ENCODE results near the gene ADAMTSL2.

DNA sequence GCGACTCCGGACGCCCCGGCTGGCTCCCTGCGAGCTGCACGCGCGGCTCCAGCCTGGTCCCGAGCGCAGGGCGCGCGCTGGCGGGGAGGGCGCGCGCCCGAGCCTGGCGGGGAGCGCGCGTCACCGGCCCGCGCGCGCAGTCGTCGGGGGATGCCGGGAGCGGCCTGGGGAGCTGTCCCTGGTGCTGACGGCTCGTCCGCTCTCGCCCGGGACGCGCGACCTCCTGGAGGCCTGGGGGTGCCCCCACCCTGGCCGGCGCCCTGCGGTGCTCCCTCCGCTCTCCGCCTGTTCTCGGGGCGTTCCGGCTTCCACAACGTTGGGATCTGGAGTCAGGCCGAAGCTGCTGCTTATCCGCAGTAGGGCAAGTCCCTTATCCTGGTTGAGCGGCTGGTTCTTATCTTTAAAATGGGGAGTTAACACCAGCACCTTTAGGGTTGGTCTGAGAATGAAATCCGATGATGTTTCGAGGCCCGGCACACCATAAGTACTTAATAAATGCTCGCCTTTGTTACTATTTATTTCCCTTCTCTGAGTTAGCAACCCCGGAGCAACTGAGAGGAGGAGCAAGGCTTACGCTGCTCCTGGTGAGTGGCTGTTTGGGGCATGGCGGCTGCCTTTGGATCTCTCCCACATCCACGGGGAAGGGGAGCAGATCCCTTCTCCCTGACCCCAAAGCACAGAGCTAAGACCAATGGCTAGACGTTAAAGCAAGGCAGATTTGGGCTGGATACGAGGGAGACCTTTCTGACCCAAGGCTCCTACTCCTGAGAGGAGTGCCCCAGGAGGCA lies 75.0 kb downstream of the ADAMTSL2 start, which contains the start of gene FAM163B:
- TF ChIP-seq, protein P1, sequence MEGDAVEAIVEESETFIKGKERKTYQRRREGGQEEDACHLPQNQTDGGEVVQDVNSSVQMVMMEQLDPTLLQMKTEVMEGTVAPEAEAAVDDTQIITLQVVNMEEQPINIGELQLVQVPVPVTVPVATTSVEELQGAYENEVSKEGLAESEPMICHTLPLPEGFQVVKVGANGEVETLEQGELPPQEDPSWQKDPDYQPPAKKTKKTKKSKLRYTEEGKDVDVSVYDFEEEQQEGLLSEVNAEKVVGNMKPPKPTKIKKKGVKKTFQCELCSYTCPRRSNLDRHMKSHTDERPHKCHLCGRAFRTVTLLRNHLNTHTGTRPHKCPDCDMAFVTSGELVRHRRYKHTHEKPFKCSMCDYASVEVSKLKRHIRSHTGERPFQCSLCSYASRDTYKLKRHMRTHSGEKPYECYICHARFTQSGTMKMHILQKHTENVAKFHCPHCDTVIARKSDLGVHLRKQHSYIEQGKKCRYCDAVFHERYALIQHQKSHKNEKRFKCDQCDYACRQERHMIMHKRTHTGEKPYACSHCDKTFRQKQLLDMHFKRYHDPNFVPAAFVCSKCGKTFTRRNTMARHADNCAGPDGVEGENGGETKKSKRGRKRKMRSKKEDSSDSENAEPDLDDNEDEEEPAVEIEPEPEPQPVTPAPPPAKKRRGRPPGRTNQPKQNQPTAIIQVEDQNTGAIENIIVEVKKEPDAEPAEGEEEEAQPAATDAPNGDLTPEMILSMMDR (conservative IDR thresholded peaks at IDR 0.05): no peak
- no peak for TF ChIP-seq ZFX (IDR thresholded peaks at IDR 0.05)
